Measurements from ENCODE around the gene RHCE. TPM values are rescaled to one million over a fixed set of nuclear protein-coding genes. Genes with fewer than 3 reads are reported as not detected.

Gene RHCE
- total and polyA plus RNA-seq, 2 of the 8 experiments (the other 6 are each of a cell fraction or from before 2014, with no cell fraction given), result 0.23 to 0.50 TPM

GRCh38 chr1:25467193-25467592 lies 46.6 kb upstream of the RHCE start:
- ChIA-PET CTCF (ENCODE audit: partially characterized antibody) (no interaction called here), POLR2A (ENCODE audit: partially characterized antibody) (no interaction called here)
- Histone ChIP-seq H3K27ac (ENCODE audit: low read depth, low read length) (no peak overlapping the region), H4K5ac (ENCODE audit: insufficient read length, low read depth, low read length) (no peak overlapping the region), H4K8ac (ENCODE audit: extremely low read depth, insufficient read depth, low read length) (no peak overlapping the region), H2AFZ (ENCODE audit: low read length) (no peak overlapping the region), H3K4ac (replicated peaks; ENCODE audit: insufficient read length, low read depth, low read length) (no peak overlapping the region), H3K56ac (replicated peaks; ENCODE audit: insufficient read length, low read depth, low read length) (no peak overlapping the region), H2BK12ac (ENCODE audit: low read depth, low read length) (no peak overlapping the region), H3K9ac (replicated peaks in 1 of 4; ENCODE audit: extremely low read depth in 1 of 4, low read depth in 3 of 4, low read length in 3 of 4) (no peak overlapping the region), H3K14ac (ENCODE audit: insufficient read length) (no peak overlapping the region), H2BK5ac (ENCODE audit: low read depth, low read length) (no peak overlapping the region), H3K4me3 (ENCODE audit: extremely low read depth in 1 of 4, insufficient read depth in 2 of 4, low read depth in 3 of 4, low read length in 4 of 4) (no peak overlapping the region), H2AK5ac (ENCODE audit: low read depth, low read length) (no peak overlapping the region), H3K79me1 (ENCODE audit: low read depth, low read length) (no peaks in the 10 kb centered on the region; the same call in 1 of the 2 replicates), H2BK15ac (ENCODE audit: low read length) (no peak overlapping the region), H3K4me1 (replicated peaks in 1 of 4; ENCODE audit: control insufficient read depth in 3 of 4, insufficient read depth in 4 of 4, low read length in 3 of 4) (no peaks in the 10 kb centered on the region), H4K91ac (replicated peaks; ENCODE audit: insufficient read length, low read length) (no peak overlapping the region), H2BK120ac (replicated peaks; ENCODE audit: low read depth, low read length) (no peak overlapping the region), H3K4me2 (ENCODE audit: insufficient read depth in 1 of 2, low read depth in 2 of 2, low read length in 2 of 2) (no peak overlapping the region), H3K23ac (ENCODE audit: insufficient read length) (no peak overlapping the region), H3K36me3 (ENCODE audit: control insufficient read depth in 2 of 4, insufficient read depth in 4 of 4, low read length in 3 of 4) (no peaks in the 10 kb centered on the region), H3K9me3 (ENCODE audit: insufficient read depth in 2 of 2, low read depth in 1 of 2, low read length in 1 of 2) (no peaks in the 10 kb centered on the region), H3K79me2 (ENCODE audit: control insufficient read depth in 1 of 2, insufficient read depth in 2 of 2, low read length in 2 of 2) (no peaks in the 10 kb centered on the region; a peak in 1 of 4 replicates), H4K20me1 (replicated peaks in 1 of 2; ENCODE audit: control insufficient read depth in 1 of 2, insufficient read depth in 2 of 2, low read length in 2 of 2) (peaks cover 0 to 2% of the 10 kb centered on the region in 2 experiments), H2BK20ac (ENCODE audit: low read length) (no peak overlapping the region), H3K27me3 (replicated peaks in 1 of 4; ENCODE audit: control insufficient read depth in 3 of 4, extremely low read depth in 1 of 4, insufficient read depth in 3 of 4, low read length in 3 of 4) (no peaks in the 10 kb centered on the region), H3K23me2 (ENCODE audit: low read depth, low read length) (no peaks in the 10 kb centered on the region), H3K18ac (ENCODE audit: extremely low read depth, low read length) (no peak overlapping the region)
- WGBS, 2 experiments (ENCODE audit: extremely low coverage in 1 of 2, insufficient coverage in 1 of 2, insufficient read length in 1 of 2, insufficient replicate concordance in 2 of 2, low coverage in 1 of 2, low lambda C conversion rate in 2 of 2, missing lambda C conversion rate in 1 of 2), result 90% methylated on average over 4 of the region's 4 CpGs; no CpG with 5 or more reads in 1 of the 2 experiments
- no peak for TF ChIP-seq SAP30 (IDR thresholded peaks at IDR 0.05; ENCODE audit: insufficient read depth, insufficient replicate concordance, low read length)
- TF ChIP-seq HDAC6 (IDR thresholded peaks at IDR 0.05; ENCODE audit: low read depth, low read length), result no peak
- no peak for TF ChIP-seq ZNF274 (IDR thresholded peaks at IDR 0.05; ENCODE audit: borderline replicate concordance, extremely low read depth, low read length)
- no peak for TF ChIP-seq JUND (IDR thresholded peaks at IDR 0.05; ENCODE audit: low read length)
- TF ChIP-seq, protein P1, sequence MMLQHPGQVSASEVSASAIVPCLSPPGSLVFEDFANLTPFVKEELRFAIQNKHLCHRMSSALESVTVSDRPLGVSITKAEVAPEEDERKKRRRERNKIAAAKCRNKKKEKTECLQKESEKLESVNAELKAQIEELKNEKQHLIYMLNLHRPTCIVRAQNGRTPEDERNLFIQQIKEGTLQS (IDR thresholded peaks at IDR 0.05; ENCODE audit: insufficient read depth, low read depth, low read length), result no peak
- TF ChIP-seq ATF2 (IDR thresholded peaks at IDR 0.05; ENCODE audit: low read length), result no peak
- TF ChIP-seq HDAC2 (IDR thresholded peaks at IDR 0.05; ENCODE audit: borderline replicate concordance in 1 of 2, low read depth in 2 of 2, low read length in 2 of 2), result no peak
- no peak for TF ChIP-seq BACH1 (IDR thresholded peaks at IDR 0.05; ENCODE audit: low read length)
- no peak for TF ChIP-seq SIX5 (IDR thresholded peaks at IDR 0.05; ENCODE audit: low read depth, low read length)
- TF ChIP-seq SP1 (IDR thresholded peaks at IDR 0.05; ENCODE audit: low read depth, low read length), result no peak
- TF ChIP-seq TBP (IDR thresholded peaks at IDR 0.05; ENCODE audit: low read depth, low read length), result no peak
- FAIRE-seq (no peak), DNase-seq (ENCODE audit: low read depth in 1 of 2, low spot score in 2 of 2) (no peak)

All from H1 (cell line).